ENCODE data around the gene KCND3.

- TF ChIP-seq EZH2 (IDR thresholded peaks at IDR 0.05; ENCODE audit: borderline replicate concordance, low read length) (no peak), CTCF (IDR thresholded peaks at IDR 0.05; ENCODE audit: low read length) (no peak)
Observed at GRCh38 chr1:112030157-112030556, 40.7 kb upstream of the KCND3 start.
